Stimulated activated CD4-positive, alpha-beta T cell treated with anti-CD3 and anti-CD28 coated beads, Interleukin-1b, Interleukin-23, amount 100 ng/mL, for 24 hours (primary cell): ENCODE data around the gene TTLL4.

Source experiments
- DNase-seq, 4 experiments: peaks; one replicate each; pipeline ENCODE4 v3.0.0-alpha.2; 2020; ENCODE audit warnings: low read depth in 4 of 4, low spot score in 1 of 4

TTLL4 gene

GRCh38 chr2:218716070-218716469 is 5.4 kb downstream of the TTLL4 start:
- DNase-seq = no peak

- DNase-seq = no peak
Measured at GRCh38 chr2:218717262-218717661, 6.6 kb downstream of the TTLL4 start.

- DNase-seq = no peak
Measured at GRCh38 chr2:218718058-218718457, 7.4 kb downstream of the TTLL4 start.

- no peak for DNase-seq
Measured at GRCh38 chr2:218719457-218719856, 8.8 kb downstream of the TTLL4 start.

GRCh38 chr2:218720048-218721041 is 9.7 kb downstream of the TTLL4 start:
- DNase-seq = no peak

GRCh38 chr2:218721488-218721887 is 10.9 kb downstream of the TTLL4 start:
- DNase-seq = no peak

- DNase-seq = no peak
Measured at GRCh38 chr2:218721934-218722333, 11.3 kb downstream of the TTLL4 start.

GRCh38 chr2:218722419-218722818 is 11.8 kb downstream of the TTLL4 start:
- no peak for DNase-seq

- no peak for DNase-seq
Measured at GRCh38 chr2:218722876-218723785, 12.5 kb downstream of the TTLL4 start.

- DNase-seq = no peak
Measured at GRCh38 chr2:218726004-218726574, 15.5 kb downstream of the TTLL4 start.

GRCh38 chr2:218727502-218728165 is 17.0 kb downstream of the TTLL4 start:
- DNase-seq = no peak

- DNase-seq = no peak
Measured at GRCh38 chr2:218729640-218730039, 19.0 kb downstream of the TTLL4 start.

- no peak for DNase-seq
Measured at GRCh38 chr2:218732052-218732760, 21.6 kb downstream of the TTLL4 start.

GRCh38 chr2:218732761-218733158 is 22.1 kb downstream of the TTLL4 start:
- no peak for DNase-seq

- DNase-seq = no peak
Measured at GRCh38 chr2:218733171-218734021, 22.8 kb downstream of the TTLL4 start.

GRCh38 chr2:218734190-218734975 is 23.7 kb downstream of the TTLL4 start:
- DNase-seq = no peak

- no peak for DNase-seq
Measured at GRCh38 chr2:218736531-218736930, 25.9 kb downstream of the TTLL4 start.

GRCh38 chr2:218743068-218743467 is 32.4 kb downstream of the TTLL4 start:
- DNase-seq = no peak

- DNase-seq = no peak
Measured at GRCh38 chr2:218744615-218745014, 34.0 kb downstream of the TTLL4 start.
